ENCODE results near the gene HTR6.

HTR6 gene

GRCh38 chr1:19664453-19665185, at the start of gene HTR6:
TSS of gene HTR6 (plus strand) at chr1:19664875. CDS start at chr1:19665754, 879 bp downstream.
- peak within 1 kb of the TSS; percentile 14 for H3K4me3 ChIP-seq (ENCODE audit: low read depth, low read length)
- no peak for DNase-seq (ENCODE audit: low read depth)
- no peak for TF ChIP-seq CTCF (conservative IDR thresholded peaks at IDR 0.05; ENCODE audit: low read depth, low read length)

- no peak for TF ChIP-seq CTCF (conservative IDR thresholded peaks at IDR 0.05; ENCODE audit: low read depth, low read length)
- no peak for DNase-seq (ENCODE audit: low read depth)
- H3K4me3 ChIP-seq (ENCODE audit: low read depth, low read length), result no peak overlapping the region
Observed at GRCh38 chr1:19615438-19615837, 49.2 kb upstream of the HTR6 start.

- H3K4me3 ChIP-seq (ENCODE audit: low read depth, low read length), result no peak overlapping the region
- peak; percentile 66 for DNase-seq (ENCODE audit: low read depth)
- TF ChIP-seq CTCF (conservative IDR thresholded peaks at IDR 0.05; ENCODE audit: low read depth, low read length), result no peak
Observed at GRCh38 chr1:19616489-19616888, 48.2 kb upstream of the HTR6 start.

GRCh38 chr1:19617376-19617775, 47.3 kb upstream of the HTR6 start:
- DNase-seq (ENCODE audit: low read depth), result no peak
- no peak overlapping the region for H3K4me3 ChIP-seq (ENCODE audit: low read depth, low read length)
- no peak for TF ChIP-seq CTCF (conservative IDR thresholded peaks at IDR 0.05; ENCODE audit: low read depth, low read length)

- TF ChIP-seq CTCF (conservative IDR thresholded peaks at IDR 0.05; ENCODE audit: low read depth, low read length), result no peak
- no peak overlapping the region for H3K4me3 ChIP-seq (ENCODE audit: low read depth, low read length)
- peak; percentile 64 for DNase-seq (ENCODE audit: low read depth)
Observed at GRCh38 chr1:19618428-19618827, 46.2 kb upstream of the HTR6 start.

- DNase-seq (ENCODE audit: low read depth), result no peak
- TF ChIP-seq CTCF (conservative IDR thresholded peaks at IDR 0.05; ENCODE audit: low read depth, low read length), result no peak
- H3K4me3 ChIP-seq (ENCODE audit: low read depth, low read length), result no peak overlapping the region
Observed at GRCh38 chr1:19619697-19620384, 44.8 kb upstream of the HTR6 start.

All from choroid plexus epithelial cell (primary cell).